ENCODE measurements around the gene DNAH10. TPM values are rescaled to one million over a fixed set of nuclear protein-coding genes. Genes with fewer than 3 reads are reported as not detected.

The DNAH10 gene
- total and polyA plus RNA-seq, 10 of the 15 experiments (the other 5 are each of a cell fraction or from before 2014, with no cell fraction given), result 0.01 to 0.32 (median 0.06) TPM

GRCh38 chr12:123762715-123763052 is 583 bp downstream of the DNAH10 start (continued):
- TF ChIP-seq, protein P1, sequence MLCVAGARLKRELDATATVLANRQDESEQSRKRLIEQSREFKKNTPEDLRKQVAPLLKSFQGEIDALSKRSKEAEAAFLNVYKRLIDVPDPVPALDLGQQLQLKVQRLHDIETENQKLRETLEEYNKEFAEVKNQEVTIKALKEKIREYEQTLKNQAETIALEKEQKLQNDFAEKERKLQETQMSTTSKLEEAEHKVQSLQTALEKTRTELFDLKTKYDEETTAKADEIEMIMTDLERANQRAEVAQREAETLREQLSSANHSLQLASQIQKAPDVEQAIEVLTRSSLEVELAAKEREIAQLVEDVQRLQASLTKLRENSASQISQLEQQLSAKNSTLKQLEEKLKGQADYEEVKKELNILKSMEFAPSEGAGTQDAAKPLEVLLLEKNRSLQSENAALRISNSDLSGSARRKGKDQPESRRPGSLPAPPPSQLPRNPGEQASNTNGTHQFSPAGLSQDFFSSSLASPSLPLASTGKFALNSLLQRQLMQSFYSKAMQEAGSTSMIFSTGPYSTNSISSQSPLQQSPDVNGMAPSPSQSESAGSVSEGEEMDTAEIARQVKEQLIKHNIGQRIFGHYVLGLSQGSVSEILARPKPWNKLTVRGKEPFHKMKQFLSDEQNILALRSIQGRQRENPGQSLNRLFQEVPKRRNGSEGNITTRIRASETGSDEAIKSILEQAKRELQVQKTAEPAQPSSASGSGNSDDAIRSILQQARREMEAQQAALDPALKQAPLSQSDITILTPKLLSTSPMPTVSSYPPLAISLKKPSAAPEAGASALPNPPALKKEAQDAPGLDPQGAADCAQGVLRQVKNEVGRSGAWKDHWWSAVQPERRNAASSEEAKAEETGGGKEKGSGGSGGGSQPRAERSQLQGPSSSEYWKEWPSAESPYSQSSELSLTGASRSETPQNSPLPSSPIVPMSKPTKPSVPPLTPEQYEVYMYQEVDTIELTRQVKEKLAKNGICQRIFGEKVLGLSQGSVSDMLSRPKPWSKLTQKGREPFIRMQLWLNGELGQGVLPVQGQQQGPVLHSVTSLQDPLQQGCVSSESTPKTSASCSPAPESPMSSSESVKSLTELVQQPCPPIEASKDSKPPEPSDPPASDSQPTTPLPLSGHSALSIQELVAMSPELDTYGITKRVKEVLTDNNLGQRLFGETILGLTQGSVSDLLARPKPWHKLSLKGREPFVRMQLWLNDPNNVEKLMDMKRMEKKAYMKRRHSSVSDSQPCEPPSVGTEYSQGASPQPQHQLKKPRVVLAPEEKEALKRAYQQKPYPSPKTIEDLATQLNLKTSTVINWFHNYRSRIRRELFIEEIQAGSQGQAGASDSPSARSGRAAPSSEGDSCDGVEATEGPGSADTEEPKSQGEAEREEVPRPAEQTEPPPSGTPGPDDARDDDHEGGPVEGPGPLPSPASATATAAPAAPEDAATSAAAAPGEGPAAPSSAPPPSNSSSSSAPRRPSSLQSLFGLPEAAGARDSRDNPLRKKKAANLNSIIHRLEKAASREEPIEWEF (IDR thresholded peaks at IDR 0.05; ENCODE audit: insufficient replicate concordance, low read depth, low read length), result no peak
- TF ChIP-seq TBL1XR1 (IDR thresholded peaks at IDR 0.05; ENCODE audit: low read depth, low read length), result no peak
- no peak for TF ChIP-seq SMAD1 (IDR thresholded peaks at IDR 0.05; ENCODE audit: low read depth, partially characterized antibody)
- TF ChIP-seq ZNF207 (IDR thresholded peaks at IDR 0.05; ENCODE audit: borderline replicate concordance), result no peak
- TF ChIP-seq RAD21 (IDR thresholded peaks at IDR 0.05; ENCODE audit: insufficient read depth, low read depth, low read length), result no peak
- TF ChIP-seq NRF1 (conservative IDR thresholded peaks at IDR 0.05; ENCODE audit: low read depth, low read length), result no peak
- no peak for TF ChIP-seq RB1 (IDR thresholded peaks at IDR 0.05; ENCODE audit: borderline replicate concordance)

GRCh38 chr12:123763093-123763492 is 992 bp downstream of the DNAH10 start:
- FAIRE-seq, result no peak
- H3K79me2 ChIP-seq (ENCODE audit: control insufficient read depth, insufficient read depth, low read length), result no peaks in the 10 kb centered on the region
- 84% methylated on average over 8 of the region's 8 CpGs for WGBS (ENCODE audit: insufficient coverage, insufficient replicate concordance, low lambda C conversion rate, missing lambda C conversion rate)
- no peak for DNase-seq (ENCODE audit: low read depth, low spot score)
- CTCF ChIA-PET, result interaction anchor here (1.1 kb wide), 1 partner anchor 173 kb away, joined by 3 read pairs; no protein-coding TSS in a partner anchor
- RAD21 ChIA-PET (ENCODE audit: unreplicated experiment), result no interaction called here
- intact Hi-C loops (cut with micrococcal nuclease; ENCODE audit: unreplicated experiment) (loop anchor here (5.0 kb wide), 1 partner anchor 131 kb away; the partner anchor contains the start of genes EIF2B1 and GTF2H3), in situ Hi-C loops (cut with MboI) (no loop called here)
- H3K9me3 ChIP-seq (replicated peaks; ENCODE audit: control insufficient read depth, insufficient read depth, low read length), result no peaks in the 10 kb centered on the region; the same call in 2 of the 3 replicates
- H3K4me3 ChIP-seq, result no peak overlapping the region
- H3K27ac ChIP-seq (ENCODE audit: control insufficient read depth, insufficient read depth), result no peak overlapping the region
- POLR2A ChIA-PET, result interaction anchor here (0.5 to 0.7 kb wide), 2 partner anchors 140 to 780 kb away, joined by 3 read pairs; no protein-coding TSS in a partner anchor
- SMC1A ChIA-PET (ENCODE audit: uncharacterized antibody, unreplicated experiment), result no interaction called here
- BruUV-seq (replicated peaks), result no TSS peak
- no peak overlapping the region for H2AFZ ChIP-seq (ENCODE audit: control insufficient read depth, low read depth, low read length)
- H3K4me2 ChIP-seq (ENCODE audit: control insufficient read depth, insufficient read depth), result no peak overlapping the region
- no peaks in the 10 kb centered on the region for H3K27me3 ChIP-seq (replicated peaks in 1 of 2; ENCODE audit: control insufficient read depth in 2 of 2, insufficient read depth in 2 of 2, low read length in 1 of 2)
- no peaks in the 10 kb centered on the region for H4K20me1 ChIP-seq (ENCODE audit: control insufficient read depth, insufficient read depth)
- no peak for ATAC-seq
- no peak overlapping the region for H3K9ac ChIP-seq (ENCODE audit: control insufficient read depth, insufficient read depth, low read length)
- H3K36me3 ChIP-seq (ENCODE audit: control insufficient read depth in 2 of 2, insufficient read depth in 2 of 2, low read length in 1 of 2), result peaks cover 0 to 4% of the 10 kb centered on the region in 2 experiments; a peak in 2 of 4 replicates
- H3K4me1 ChIP-seq (ENCODE audit: control insufficient read depth, insufficient read depth, low read length), result peaks cover 13% of the 10 kb centered on the region
- TF ChIP-seq MLLT1 (IDR thresholded peaks at IDR 0.05) (no peak), PML (IDR thresholded peaks at IDR 0.05; ENCODE audit: low read length) (no peak), ZZZ3 (IDR thresholded peaks at IDR 0.05; ENCODE audit: control insufficient read depth, insufficient read length, low read depth) (no peak), JUND (IDR thresholded peaks at IDR 0.05; ENCODE audit: low read depth, low read length) (no peak), CREM (IDR thresholded peaks at IDR 0.05; ENCODE audit: low read depth) (no peak), SUPT20H (IDR thresholded peaks at IDR 0.05; ENCODE audit: borderline replicate concordance, control insufficient read depth, low read depth, low read length) (no peak), SREBF2 (IDR thresholded peaks at IDR 0.05; ENCODE audit: low read length) (no peak), MYB (IDR thresholded peaks at IDR 0.05; ENCODE audit: borderline replicate concordance, low read depth, low read length) (no peak), CHD2 (IDR thresholded peaks at IDR 0.05; ENCODE audit: borderline replicate concordance, low read depth, low read length) (no peak), CEBPB (IDR thresholded peaks at IDR 0.05; ENCODE audit: borderline replicate concordance in 1 of 2, low read depth in 2 of 2, low read length in 2 of 2) (no peak), SIN3A (IDR thresholded peaks at IDR 0.05; ENCODE audit: low read depth, low read length) (no peak), RCOR1 (conservative IDR thresholded peaks at IDR 0.05; ENCODE audit: low read depth, low read length) (no peak)
